Activated CD4-positive, alpha-beta T cell treated with anti-CD3 and anti-CD28 coated beads, Interleukin-2, amount 50 U/mL, for 24 hours (primary cell): ENCODE results near the gene ASPRV1.

Experiments
- DNase-seq, 2 donors: peaks; one replicate each; pipeline ENCODE4 v3.0.0-alpha.2; 2020; ENCODE audit warnings: low read depth in 1 of 2, low spot score in 1 of 2

The ASPRV1 gene

GRCh38 chr2:69943000-69943842 lies 18.2 kb downstream of the ASPRV1 start:
- DNase-seq = no peak

- DNase-seq = no peak
Measured at GRCh38 chr2:69940691-69941090, 20.7 kb downstream of the ASPRV1 start.

GRCh38 chr2:69939722-69940121 lies 21.7 kb downstream of the ASPRV1 start:
- no peak for DNase-seq

- DNase-seq = no peak
Measured at GRCh38 chr2:69937968-69938367, 23.5 kb downstream of the ASPRV1 start.

GRCh38 chr2:69936906-69937305 lies 24.5 kb downstream of the ASPRV1 start:
- DNase-seq = no peak

- no peak for DNase-seq
Measured at GRCh38 chr2:69935011-69935410, 26.4 kb downstream of the ASPRV1 start.

GRCh38 chr2:69934614-69934908 lies 26.9 kb downstream of the ASPRV1 start:
- DNase-seq = no peak

GRCh38 chr2:69933839-69934613 lies 27.4 kb downstream of the ASPRV1 start:
- DNase-seq = no peak

GRCh38 chr2:69933254-69933828 lies 28.1 kb downstream of the ASPRV1 start:
- DNase-seq = no peak

- no peak for DNase-seq
Measured at GRCh38 chr2:69932596-69932922, 28.9 kb downstream of the ASPRV1 start.

GRCh38 chr2:69931832-69932595 lies 29.4 kb downstream of the ASPRV1 start:
- no peak for DNase-seq

GRCh38 chr2:69926849-69927515 lies 34.4 kb downstream of the ASPRV1 start:
- DNase-seq = no peak

- DNase-seq = no peak
Measured at GRCh38 chr2:69923116-69923515, 38.3 kb downstream of the ASPRV1 start.

GRCh38 chr2:69918401-69918800 lies 43.0 kb downstream of the ASPRV1 start:
- DNase-seq = no peak

GRCh38 chr2:69917852-69918251 lies 43.6 kb downstream of the ASPRV1 start:
- DNase-seq = no peak

GRCh38 chr2:69916106-69916505 lies 45.3 kb downstream of the ASPRV1 start:
- DNase-seq = no peak

GRCh38 chr2:69914950-69915945 lies 46.2 kb downstream of the ASPRV1 start, which contains the start of gene MXD1:
TSS of gene MXD1 (plus strand) at chr2:69915109. CDS start at chr2:69915331, 222 bp downstream.
- peak in 1 of 2 donors; percentile 98 for DNase-seq

GRCh38 chr2:69914164-69914949 lies 47.1 kb downstream of the ASPRV1 start:
- DNase-seq = peak in 1 of 2 donors; percentile 100
